Stimulated activated naive B cell treated with anti-CD40 and anti-IgM and Interleukin-4, amounts not matched to agents 10 μg/mL and 1 μg/mL and 100 μg/mL, for 72 hours (primary cell): ENCODE measurements around the gene DENND1A.
A peak's percentile ranks its signal among the peaks of the same experiment; 100 is the strongest.
"Not testable (repeated sequence)": the region's sequence is repeated elsewhere in the genome, so short reads cannot be mapped to it uniquely, and the experiment has no call there.

ENCODE experiments used
- ATAC-seq, 2 donors: fragments of 150-1000 bp; cut with Tn5 transposase; replicated peaks; 2 replicates each; pipeline ENCODE4 v1.10.0; 2021; ENCODE audit warnings: moderate library complexity in 1 of 2
- DNase-seq: peaks from one replicate; pipeline ENCODE4 v3.0.0; 2021
- H3K27ac Mint-ChIP-seq: one replicate; pipeline ENCODE4 v1.8.0; 2022; ENCODE audit warnings: mild to moderate bottlenecking, mixed read lengths
- H3K27me3 Mint-ChIP-seq, 2 donors: one replicate each; pipeline ENCODE4 v1.8.0; 2022; ENCODE audit warnings: mixed read lengths in 2 of 2
- H3K36me3 Mint-ChIP-seq, 2 donors: one replicate each; pipeline ENCODE4 v1.8.0; 2022; ENCODE audit warnings: mixed read lengths in 2 of 2, mild to moderate bottlenecking in 1 of 2
- H3K4me1 Mint-ChIP-seq, 2 donors: one replicate each; pipeline ENCODE4 v1.8.0; 2022; ENCODE audit warnings: mixed read lengths in 2 of 2, mild to moderate bottlenecking in 1 of 2
- H3K4me3 Mint-ChIP-seq, 2 donors: one replicate each; pipeline ENCODE4 v1.8.0; 2022; ENCODE audit warnings: mild to moderate bottlenecking in 2 of 2, mixed read lengths in 2 of 2, moderate library complexity in 1 of 2
- H3K9me3 Mint-ChIP-seq, 2 donors: one replicate each; pipeline ENCODE4 v1.8.0; 2022; ENCODE audit warnings: mixed read lengths in 2 of 2, mild to moderate bottlenecking in 1 of 2

DENND1A gene

DNA sequence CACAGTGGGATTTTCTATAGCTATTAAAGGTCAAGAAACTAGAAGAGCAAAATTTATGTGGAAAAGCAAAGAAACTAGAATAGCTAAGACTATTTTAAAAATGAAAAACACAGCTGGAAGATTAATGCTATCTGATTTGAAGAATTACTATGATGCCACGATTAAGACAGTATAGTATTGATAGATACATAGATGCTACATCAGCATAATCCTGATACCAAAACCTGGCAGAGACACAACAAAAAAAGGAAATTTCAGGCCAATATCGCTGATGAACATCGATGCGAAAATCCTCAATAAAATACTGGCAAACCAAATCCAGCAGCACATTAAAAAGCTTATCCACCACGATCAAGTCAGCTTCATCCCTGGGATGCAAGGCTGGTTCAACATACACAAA lies 201.4 kb downstream of the DENND1A start:
- not testable (repeated sequence) for DNase-seq, H3K27me3 Mint-ChIP-seq, H3K4me1 Mint-ChIP-seq, ATAC-seq, H3K27ac Mint-ChIP-seq, H3K9me3 Mint-ChIP-seq, H3K4me3 Mint-ChIP-seq
- peaks cover 13 to 30% of the 10 kb centered on the region in 2 donors for H3K36me3 Mint-ChIP-seq

DNA sequence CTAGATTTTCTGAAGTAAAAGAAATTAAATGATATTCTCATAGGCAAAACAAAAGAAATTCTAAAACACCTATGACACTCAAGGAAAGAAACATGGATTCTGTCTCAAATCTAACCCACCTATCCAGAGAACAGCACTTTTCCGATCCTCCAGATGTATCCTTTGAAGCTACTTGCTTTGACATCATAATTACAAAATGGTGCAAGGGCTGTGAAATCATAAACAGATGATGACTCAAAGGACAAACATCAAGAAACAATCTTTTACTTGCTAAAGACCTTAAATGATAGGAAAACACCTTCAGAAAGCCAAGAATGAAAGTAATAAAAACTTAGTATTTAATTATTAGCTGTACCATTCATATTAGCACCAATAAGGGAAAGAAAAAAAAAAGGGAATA lies 202.6 kb downstream of the DENND1A start:
- Mint-ChIP-seq H3K27ac (no peak overlapping the region), H3K4me3 (no peak overlapping the region), H3K27me3 (no peaks in the 10 kb centered on the region), H3K4me1 (peaks cover 0 to 2% of the 10 kb centered on the region in 2 donors), H3K9me3 (peaks cover 3 to 8% of the 10 kb centered on the region in 2 donors), H3K36me3 (peaks cover 18 to 38% of the 10 kb centered on the region in 2 donors)
- no peak for DNase-seq
- no peak for ATAC-seq

DNA sequence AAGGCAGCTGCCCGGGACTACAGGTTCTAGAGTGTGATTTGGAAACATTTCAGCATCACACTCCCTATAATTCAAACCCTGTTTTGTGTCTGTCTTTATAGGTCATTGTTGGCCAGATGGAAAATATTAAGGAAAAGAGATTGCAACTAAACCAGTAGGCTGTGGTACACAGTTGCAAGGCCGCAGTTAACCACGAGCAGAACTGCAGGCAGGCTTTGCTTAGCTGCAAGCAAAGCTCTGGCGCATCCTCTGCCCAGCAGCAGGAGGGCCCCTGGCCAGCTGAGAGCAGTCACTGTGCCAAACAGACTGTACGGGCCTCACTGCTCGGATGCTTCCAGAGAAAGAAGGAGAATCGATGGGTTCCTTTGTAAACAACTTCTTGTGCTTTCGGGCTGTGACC lies 204.5 kb downstream of the DENND1A start:
- Mint-ChIP-seq H3K36me3 (peaks cover 25 to 50% of the 10 kb centered on the region in 2 donors), H3K27me3 (no peaks in the 10 kb centered on the region), H3K27ac (no peak overlapping the region), H3K9me3 (peaks cover 14 to 16% of the 10 kb centered on the region in 2 donors), H3K4me3 (no peak overlapping the region), H3K4me1 (peaks cover 0 to 7% of the 10 kb centered on the region in 2 donors)
- no peak for DNase-seq
- ATAC-seq: no peak

DNA sequence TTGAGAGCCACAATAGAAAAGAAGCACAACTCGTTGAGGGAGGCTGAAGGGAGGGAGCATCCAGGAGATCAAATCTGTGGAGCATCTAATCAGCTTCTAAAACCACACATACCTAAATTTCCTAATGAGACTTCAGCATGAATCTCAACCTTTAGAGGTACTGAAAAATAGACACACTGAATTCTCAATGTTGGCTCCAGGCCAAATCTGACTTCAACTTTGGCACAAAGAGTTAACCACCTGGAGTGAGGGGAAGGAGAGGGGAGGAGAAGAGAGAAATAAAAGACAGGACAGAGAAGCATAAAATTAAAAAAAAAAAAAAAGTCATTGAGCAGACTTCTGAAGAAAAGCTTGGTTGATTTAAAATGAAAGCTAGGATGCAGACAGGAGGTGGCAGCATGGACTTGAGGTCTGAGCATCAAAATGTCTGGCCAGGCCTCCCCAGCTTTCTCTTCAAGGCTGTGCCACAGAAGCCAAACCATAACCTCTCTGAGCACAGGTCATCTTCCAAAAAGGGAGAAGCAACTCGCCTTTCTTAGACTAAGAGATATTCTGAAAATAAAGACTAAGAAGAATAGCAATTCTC lies 205.6 kb downstream of the DENND1A start:
- peaks cover 0 to 5% of the 10 kb centered on the region in 2 donors for H3K4me1 Mint-ChIP-seq
- DNase-seq (no peak), ATAC-seq (no peak)
- peaks cover 15 to 18% of the 10 kb centered on the region in 2 donors for H3K9me3 Mint-ChIP-seq
- H3K27ac Mint-ChIP-seq: no peak overlapping the region
- no peaks in the 10 kb centered on the region for H3K27me3 Mint-ChIP-seq
- H3K36me3 Mint-ChIP-seq: peaks cover 27 to 48% of the 10 kb centered on the region in 2 donors
- no peak overlapping the region for H3K4me3 Mint-ChIP-seq

DNA sequence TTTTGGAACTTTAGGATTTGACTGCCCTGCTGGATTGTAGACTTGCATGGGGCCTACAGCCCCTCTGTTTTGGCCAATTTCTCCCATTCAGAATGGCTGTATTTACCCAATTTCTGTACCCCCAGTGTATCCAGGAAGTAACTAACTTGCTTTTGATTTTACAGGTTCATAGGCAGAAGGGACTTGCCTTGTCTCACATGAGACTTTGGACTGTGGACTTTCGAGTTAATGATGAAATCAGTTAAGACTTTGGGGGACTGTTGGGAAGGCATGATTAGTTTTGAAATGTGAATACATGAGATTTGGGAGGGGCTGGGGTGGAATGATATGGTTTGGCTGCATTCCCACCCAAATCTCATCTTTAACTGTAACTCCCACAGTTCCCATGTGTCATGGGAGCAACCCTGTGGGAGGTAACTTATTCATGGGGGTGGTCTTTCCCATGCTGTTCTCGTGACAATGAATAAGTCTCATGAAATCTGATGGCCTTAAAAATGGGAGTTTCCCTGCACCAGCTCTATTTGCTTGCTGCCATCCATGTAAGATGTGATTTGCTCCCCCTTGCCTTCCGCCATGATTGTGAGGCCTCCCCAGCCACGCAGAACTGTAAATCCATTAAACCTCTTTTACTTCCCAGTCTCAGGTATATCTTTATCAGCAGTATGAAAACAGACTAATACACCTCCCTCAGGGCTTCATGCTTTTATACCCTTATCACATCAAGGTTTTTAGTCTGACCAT lies 206.6 kb downstream of the DENND1A start:
- no peaks in the 10 kb centered on the region for H3K27me3 Mint-ChIP-seq
- H3K4me1 Mint-ChIP-seq: peaks cover 0 to 5% of the 10 kb centered on the region in 2 donors
- H3K9me3 Mint-ChIP-seq: peaks cover 15 to 18% of the 10 kb centered on the region in 2 donors
- no peak overlapping the region for H3K27ac Mint-ChIP-seq
- DNase-seq: no peak
- ATAC-seq: no peak
- peaks cover 27 to 48% of the 10 kb centered on the region in 2 donors for H3K36me3 Mint-ChIP-seq
- no peak overlapping the region for H3K4me3 Mint-ChIP-seq

DNA sequence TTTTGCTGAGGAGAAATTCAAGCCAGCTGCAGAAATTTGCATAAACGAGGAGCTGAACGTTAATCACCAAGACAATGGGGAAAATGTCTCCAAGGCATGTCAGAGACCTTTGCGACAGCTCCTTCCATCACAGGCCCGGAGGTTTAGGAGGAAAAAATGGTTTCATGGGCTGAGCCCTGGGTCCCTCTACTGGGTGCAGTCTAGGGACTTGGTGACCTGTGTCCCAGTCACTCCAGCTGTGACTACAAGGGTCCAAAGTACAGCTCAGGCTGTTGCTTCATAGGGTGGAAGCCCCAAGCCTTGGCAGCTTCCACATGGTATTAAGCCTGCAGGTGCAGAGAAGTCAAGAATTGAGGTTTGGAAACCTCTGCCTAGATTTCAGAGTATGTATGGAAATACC lies 207.5 kb downstream of the DENND1A start:
- DNase-seq: no peak
- Mint-ChIP-seq H3K9me3 (peaks cover 15 to 18% of the 10 kb centered on the region in 2 donors), H3K27me3 (no peaks in the 10 kb centered on the region), H3K4me3 (no peak overlapping the region), H3K27ac (no peak overlapping the region), H3K36me3 (peaks cover 27 to 48% of the 10 kb centered on the region in 2 donors), H3K4me1 (peaks cover 7 to 9% of the 10 kb centered on the region in 2 donors)
- ATAC-seq: no peak

DNA sequence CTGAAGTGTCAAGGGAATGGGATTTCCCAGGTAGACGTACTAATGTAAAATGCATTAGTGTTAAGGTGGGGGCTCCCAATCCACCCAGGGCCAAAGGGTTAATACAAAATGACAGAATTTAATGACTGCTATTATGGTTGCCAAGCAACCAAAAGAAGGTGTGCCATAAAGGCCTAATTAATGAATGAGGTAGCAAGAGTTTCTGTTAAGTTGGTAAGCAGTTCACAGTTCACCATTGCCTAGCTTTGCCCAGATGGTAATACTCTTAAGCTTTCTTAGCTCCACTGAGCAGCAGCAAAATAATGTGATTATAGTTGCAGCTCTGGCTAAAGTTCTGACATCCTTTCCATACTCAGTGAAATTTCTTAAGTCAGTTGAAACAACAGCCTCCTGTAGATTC lies 211.7 kb downstream of the DENND1A start:
- H3K27me3 Mint-ChIP-seq: no peaks in the 10 kb centered on the region
- H3K36me3 Mint-ChIP-seq: peaks cover 22 to 36% of the 10 kb centered on the region in 2 donors
- no peak overlapping the region for H3K27ac Mint-ChIP-seq
- ATAC-seq (no peak), DNase-seq (no peak)
- peaks cover 12 to 15% of the 10 kb centered on the region in 2 donors for H3K9me3 Mint-ChIP-seq
- H3K4me1 Mint-ChIP-seq: peaks cover 16 to 19% of the 10 kb centered on the region in 2 donors
- H3K4me3 Mint-ChIP-seq: no peak overlapping the region

DNA sequence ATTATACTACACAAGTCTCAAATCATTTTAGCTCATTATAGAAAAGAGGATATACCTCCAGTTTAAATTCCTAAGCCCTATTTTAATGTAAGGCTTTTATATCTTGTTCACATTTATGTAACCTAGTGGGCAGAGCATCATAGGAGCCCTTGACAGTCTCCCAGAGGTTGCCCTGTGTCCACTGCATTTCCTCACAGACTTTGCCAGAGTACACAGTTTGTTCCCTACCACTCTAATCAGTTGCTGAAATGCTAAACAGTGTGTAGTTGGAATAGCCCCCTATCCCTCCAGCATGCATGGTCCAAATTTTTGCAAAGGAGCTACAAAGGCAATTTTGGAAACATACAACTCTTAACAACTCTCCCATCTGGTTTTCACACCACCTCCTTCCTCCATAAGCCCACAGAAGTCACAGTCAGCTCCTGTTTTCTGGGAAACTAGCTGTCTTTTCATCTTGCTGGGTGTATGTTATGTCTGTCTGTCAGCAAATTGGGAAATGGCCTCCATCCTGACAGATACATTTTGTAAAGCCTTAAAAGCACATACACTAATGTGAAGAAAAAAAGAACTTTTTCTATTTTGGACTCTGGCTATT lies 212.2 kb downstream of the DENND1A start:
- H3K36me3 Mint-ChIP-seq: peaks cover 21 to 32% of the 10 kb centered on the region in 2 donors
- peaks cover 12 to 15% of the 10 kb centered on the region in 2 donors for H3K9me3 Mint-ChIP-seq
- H3K27me3 Mint-ChIP-seq: no peaks in the 10 kb centered on the region
- no peak overlapping the region for H3K27ac Mint-ChIP-seq
- H3K4me1 Mint-ChIP-seq: peaks cover 16 to 19% of the 10 kb centered on the region in 2 donors
- DNase-seq (no peak), ATAC-seq (no peak)
- no peak overlapping the region for H3K4me3 Mint-ChIP-seq

DNA sequence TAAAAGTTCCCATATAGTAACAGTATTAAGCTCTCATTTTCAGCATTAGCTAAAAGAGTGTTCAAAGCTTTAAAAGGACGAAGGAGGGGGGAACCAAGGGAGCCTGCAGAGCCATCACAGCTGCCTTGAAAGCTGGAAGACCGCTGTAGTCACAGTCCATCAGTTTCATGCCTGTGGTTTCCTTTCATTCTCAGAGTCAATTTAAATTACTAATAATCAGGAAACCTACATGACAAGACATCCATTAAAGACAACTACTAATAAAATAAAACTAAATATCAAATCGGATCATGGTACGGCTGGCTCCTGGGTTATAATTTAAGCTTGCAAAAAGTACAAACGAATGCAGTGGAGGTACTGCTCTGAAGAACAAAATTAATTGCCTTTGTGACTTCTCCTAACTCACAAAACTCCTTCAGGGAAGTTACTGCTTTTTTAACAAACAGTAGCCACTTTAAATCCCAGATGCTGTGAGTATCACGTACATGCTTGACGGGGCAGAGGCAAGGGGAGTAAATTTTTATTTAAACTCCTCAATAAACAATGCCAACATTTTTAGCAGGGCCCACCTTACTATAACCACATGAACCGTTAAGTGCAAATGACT lies 213.5 kb downstream of the DENND1A start:
- Mint-ChIP-seq H3K4me3 (no peak overlapping the region), H3K27me3 (no peaks in the 10 kb centered on the region), H3K4me1 (peaks cover 16 to 19% of the 10 kb centered on the region in 2 donors), H3K36me3 (peaks cover 9 to 25% of the 10 kb centered on the region in 2 donors), H3K9me3 (peaks cover 5 to 9% of the 10 kb centered on the region in 2 donors), H3K27ac (no peak overlapping the region)
- ATAC-seq (peak; percentile 55), DNase-seq (no peak)

DNA sequence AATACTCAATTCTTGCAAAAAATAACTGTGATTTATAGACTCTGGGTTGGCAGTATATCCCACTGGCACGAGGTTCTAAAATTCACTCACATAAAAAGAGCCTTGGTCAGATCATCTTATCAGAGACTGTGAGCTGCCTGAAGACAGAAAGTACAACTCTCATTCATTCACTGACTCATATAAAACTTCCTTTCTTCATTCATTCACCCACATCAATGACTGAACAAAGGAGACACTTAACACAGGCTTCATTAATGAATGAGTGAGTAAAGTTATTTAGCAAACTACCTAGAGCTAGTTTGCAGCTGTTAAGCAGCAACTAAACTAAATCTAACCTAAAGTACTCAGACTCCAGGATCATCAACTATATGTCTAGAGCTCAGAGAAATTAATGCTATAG lies 214.7 kb downstream of the DENND1A start:
- Mint-ChIP-seq H3K27me3 (no peaks in the 10 kb centered on the region), H3K27ac (no peak overlapping the region), H3K4me3 (no peak overlapping the region), H3K9me3 (peaks cover 0 to 4% of the 10 kb centered on the region in 2 donors), H3K36me3 (peaks cover 3 to 14% of the 10 kb centered on the region in 2 donors), H3K4me1 (peaks cover 11 to 19% of the 10 kb centered on the region in 2 donors)
- DNase-seq (no peak), ATAC-seq (no peak)

DNA sequence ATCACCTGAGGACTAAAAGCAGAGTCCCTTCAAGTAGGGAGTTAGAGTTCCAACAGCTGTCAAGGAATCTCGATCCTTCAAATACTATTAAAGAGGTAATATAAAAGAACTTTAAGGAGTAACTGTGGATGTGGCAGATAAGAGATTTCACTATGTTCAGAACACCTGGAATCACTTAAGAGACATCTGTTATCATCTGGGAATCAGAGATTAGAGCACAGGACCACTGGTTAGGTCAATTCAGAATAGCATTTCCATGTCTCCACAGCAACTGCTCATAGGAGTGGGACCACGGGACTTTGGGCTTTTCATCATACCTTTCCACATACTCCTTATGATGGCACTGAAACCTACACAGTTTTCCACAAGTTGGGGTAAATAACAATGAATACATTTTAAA lies 216.6 kb downstream of the DENND1A start:
- Mint-ChIP-seq H3K27me3 (no peaks in the 10 kb centered on the region), H3K4me3 (no peak overlapping the region), H3K4me1 (peaks cover 11 to 19% of the 10 kb centered on the region in 2 donors), H3K27ac (no peak overlapping the region), H3K36me3 (peaks cover 0 to 5% of the 10 kb centered on the region in 2 donors), H3K9me3 (no peaks in the 10 kb centered on the region)
- ATAC-seq (no peak), DNase-seq (no peak)

DNA sequence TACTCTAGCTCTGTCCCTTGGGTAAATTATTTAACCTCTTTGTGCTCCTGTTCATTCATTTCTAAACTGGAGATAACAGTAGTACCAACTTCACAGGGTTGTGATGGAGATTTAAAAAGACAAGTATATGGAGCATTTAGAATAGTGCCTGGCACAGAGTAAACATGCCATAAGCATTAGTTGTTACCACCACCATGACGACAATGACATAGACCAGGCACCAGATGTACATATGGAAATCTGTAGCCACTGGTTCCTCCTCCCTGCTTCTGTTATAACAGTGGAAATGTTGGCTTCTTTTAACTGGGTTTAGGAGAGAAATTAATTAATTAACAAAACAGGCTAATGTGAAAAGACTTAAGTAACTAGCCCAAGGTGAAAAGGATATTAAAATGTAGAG lies 217.5 kb downstream of the DENND1A start:
- H3K9me3 Mint-ChIP-seq: no peaks in the 10 kb centered on the region
- ATAC-seq: no peak
- H3K27me3 Mint-ChIP-seq: no peaks in the 10 kb centered on the region
- no peak for DNase-seq
- H3K27ac Mint-ChIP-seq: no peak overlapping the region
- peaks cover 7 to 12% of the 10 kb centered on the region in 2 donors for H3K4me1 Mint-ChIP-seq
- peaks cover 0 to 8% of the 10 kb centered on the region in 2 donors for H3K36me3 Mint-ChIP-seq
- H3K4me3 Mint-ChIP-seq: no peak overlapping the region

DNA sequence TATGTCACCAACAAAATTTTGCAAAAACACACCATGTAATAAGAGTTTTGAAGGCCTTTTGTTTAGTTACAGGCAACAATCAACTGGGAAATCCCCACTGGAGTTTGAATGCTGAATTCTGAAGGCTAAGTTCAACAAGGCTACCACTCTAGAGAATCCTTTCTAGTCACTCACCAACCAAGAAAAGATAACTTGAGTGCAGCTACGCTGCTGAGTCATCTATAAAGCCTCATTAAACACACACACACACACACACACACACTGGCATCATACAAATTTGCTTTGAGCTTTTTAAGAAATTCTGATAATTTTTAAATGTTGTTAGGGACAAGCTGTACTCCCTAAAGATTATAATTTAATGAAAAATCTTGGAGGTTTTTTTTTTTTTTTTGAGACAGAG lies 219.6 kb downstream of the DENND1A start:
- ATAC-seq (no peak), DNase-seq (no peak)
- no peak overlapping the region for H3K27ac Mint-ChIP-seq
- H3K9me3 Mint-ChIP-seq: peaks cover 5 to 7% of the 10 kb centered on the region in 2 donors
- H3K4me3 Mint-ChIP-seq: no peak overlapping the region
- no peaks in the 10 kb centered on the region for H3K4me1 Mint-ChIP-seq
- no peaks in the 10 kb centered on the region for H3K27me3 Mint-ChIP-seq
- peaks cover 6 to 20% of the 10 kb centered on the region in 2 donors for H3K36me3 Mint-ChIP-seq

DNA sequence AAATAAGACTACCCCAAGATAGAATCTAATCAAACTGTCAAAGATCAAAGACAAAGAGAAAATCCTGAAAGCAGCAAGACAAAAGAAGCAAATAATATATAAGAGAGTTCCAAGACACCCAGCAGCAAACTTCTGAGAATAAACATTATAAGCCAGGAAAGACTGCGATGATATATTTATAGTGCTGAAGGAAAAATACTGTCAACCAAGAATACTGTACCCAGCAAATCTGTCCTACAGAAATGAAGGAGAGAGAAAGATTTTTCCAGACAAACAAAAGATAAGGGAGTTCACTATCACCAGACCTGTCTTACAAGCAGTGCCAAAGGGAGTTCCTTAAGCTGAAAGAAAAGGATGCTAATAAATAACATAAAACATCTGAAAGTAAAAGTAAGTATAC lies 227.4 kb downstream of the DENND1A start:
- Mint-ChIP-seq H3K27me3 (no peaks in the 10 kb centered on the region), H3K36me3 (peaks cover 23 to 51% of the 10 kb centered on the region in 2 donors), H3K4me3 (no peak overlapping the region), H3K27ac (peak overlapping the region; percentile 15), H3K9me3 (peaks cover 29 to 33% of the 10 kb centered on the region in 2 donors), H3K4me1 (peaks cover 11 to 20% of the 10 kb centered on the region in 2 donors)
- ATAC-seq (no peak), DNase-seq (no peak)
